Measurements from ENCODE around the gene PGM3. TPM values are rescaled to one million over a fixed set of nuclear protein-coding genes. Genes with fewer than 3 reads are reported as not detected.

PGM3 gene
- polyA plus RNA-seq, 3 donors = 12.8 to 57.1 (median 22.6) TPM

GRCh38 chr6:83127258-83127657 lies 65.8 kb downstream of the PGM3 start:
- H3K27ac ChIP-seq (ENCODE audit: low read depth, low read length) = no peak overlapping the region
- WGBS, 3 donors = 75 to 95% (median 92%) methylated on average over 5 of the region's 5 CpGs

- no peak overlapping the region for H3K27ac ChIP-seq (ENCODE audit: low read depth, low read length)
- 92 to 96% (median 93%) methylated on average over 5 of the region's 5 CpGs for WGBS, 3 donors
Measured at GRCh38 chr6:83126807-83127206, 66.3 kb downstream of the PGM3 start.

GRCh38 chr6:83126223-83126622 lies 66.8 kb downstream of the PGM3 start:
- no peak overlapping the region for H3K27ac ChIP-seq (ENCODE audit: low read depth, low read length)
- 96 to 98% (median 98%) methylated on average over 2 of the region's 2 CpGs for WGBS, 3 donors

- no peak overlapping the region for H3K27ac ChIP-seq (ENCODE audit: low read depth, low read length)
Measured at GRCh38 chr6:83125425-83125824, 67.6 kb downstream of the PGM3 start.

- H3K27ac ChIP-seq (ENCODE audit: low read depth, low read length) = no peak overlapping the region
- WGBS, 3 donors = 92 to 96% (median 94%) methylated on average over 3 of the region's 3 CpGs
Measured at GRCh38 chr6:83124553-83124952, 68.5 kb downstream of the PGM3 start.

- no peak overlapping the region for H3K27ac ChIP-seq (ENCODE audit: low read depth, low read length)
- WGBS, 3 donors = 92 to 94% (median 94%) methylated on average over 2 of the region's 2 CpGs
Measured at GRCh38 chr6:83119742-83120300, 73.2 kb downstream of the PGM3 start.

- no peak overlapping the region for H3K27ac ChIP-seq (ENCODE audit: low read depth, low read length)
- 92 to 100% (median 98%) methylated on average over 1 of the region's 1 CpG for WGBS, 3 donors
Measured at GRCh38 chr6:83117802-83118201, 75.3 kb downstream of the PGM3 start.

Other genes with a start within 250 kb of the PGM3 start
- gene UBE3D, start 127.4 kb downstream of the PGM3 start, polyA plus RNA-seq = 1 to 10 TPM; 1.5 to 7.0 (median 3.5) TPM
- gene DOP1A, start 125.6 kb downstream of the PGM3 start, polyA plus RNA-seq = 1 to 10 TPM; 4.3 to 5.7 (median 4.4) TPM
- 1 to 10 TPM; 3.5 to 4.9 (median 3.6) TPM for gene RWDD2A, start 92 bp upstream of the PGM3 start, polyA plus RNA-seq
- gene ME1, start 237.8 kb upstream of the PGM3 start, polyA plus RNA-seq = 10 to 100 TPM in 2 of 3 donors, 1 to 10 TPM in 1; 4.1 to 23.3 (median 20.9) TPM

Measured in adipose tissue (tissue), 3 donors.